HL-60/S4 treated with phorbol 12-myristate 13-acetate at 8.2 ng/mL for 4 days and 3 days (cell line): ENCODE measurements around the gene ANTXR2.
"Not testable (repeated sequence)": the region's sequence is repeated elsewhere in the genome, so short reads cannot be mapped to it uniquely, and the experiment has no call there.

ENCODE experiments used
- in situ Hi-C: fragments of 300-500 bp; cut with MboI; formaldehyde crosslinking; loops from 2 replicates; pipeline ENCODE4 v1.15.0; 2022; ENCODE audit warnings: low sequenced_read_pairs

Gene ANTXR2

DNA sequence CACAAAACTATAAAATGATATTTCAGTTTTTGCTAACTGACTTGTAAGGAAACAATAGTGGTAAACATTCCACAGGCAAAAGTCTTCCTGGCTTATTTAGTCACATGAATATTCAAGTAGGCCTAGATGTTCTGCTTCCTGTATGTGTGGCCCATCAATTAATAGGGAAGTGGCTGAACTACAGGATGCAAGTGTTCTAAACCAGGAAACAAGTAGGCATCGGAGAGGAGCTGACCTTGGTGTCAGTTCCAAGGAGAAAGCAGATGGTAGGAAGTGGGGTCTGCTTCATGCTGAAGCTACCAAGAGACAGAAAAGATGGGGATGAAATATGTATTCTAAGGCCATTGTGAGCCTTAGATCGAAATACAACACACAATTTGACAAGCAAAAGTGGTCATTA, 149.7 kb downstream of the ANTXR2 start:
- in situ Hi-C loops: no loop called here

DNA sequence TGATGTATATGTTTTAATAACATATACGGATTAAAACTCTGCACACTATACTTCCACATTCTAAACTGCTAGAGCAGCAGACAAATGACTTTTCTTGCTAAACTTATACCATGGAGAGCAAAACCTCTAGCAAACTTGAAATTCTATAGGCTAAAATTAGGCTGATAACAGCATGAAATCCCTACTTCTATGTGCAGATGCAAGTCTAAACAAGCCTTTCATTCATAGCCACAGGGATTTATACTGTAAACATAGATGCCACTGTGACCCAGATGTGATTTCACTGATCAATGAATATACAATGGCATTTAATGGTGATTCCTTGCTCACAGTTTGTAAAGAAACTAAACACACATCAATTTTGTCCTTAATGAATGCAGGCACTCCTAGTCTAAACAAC, 151.0 kb downstream of the ANTXR2 start:
- in situ Hi-C loops: no loop called here

DNA sequence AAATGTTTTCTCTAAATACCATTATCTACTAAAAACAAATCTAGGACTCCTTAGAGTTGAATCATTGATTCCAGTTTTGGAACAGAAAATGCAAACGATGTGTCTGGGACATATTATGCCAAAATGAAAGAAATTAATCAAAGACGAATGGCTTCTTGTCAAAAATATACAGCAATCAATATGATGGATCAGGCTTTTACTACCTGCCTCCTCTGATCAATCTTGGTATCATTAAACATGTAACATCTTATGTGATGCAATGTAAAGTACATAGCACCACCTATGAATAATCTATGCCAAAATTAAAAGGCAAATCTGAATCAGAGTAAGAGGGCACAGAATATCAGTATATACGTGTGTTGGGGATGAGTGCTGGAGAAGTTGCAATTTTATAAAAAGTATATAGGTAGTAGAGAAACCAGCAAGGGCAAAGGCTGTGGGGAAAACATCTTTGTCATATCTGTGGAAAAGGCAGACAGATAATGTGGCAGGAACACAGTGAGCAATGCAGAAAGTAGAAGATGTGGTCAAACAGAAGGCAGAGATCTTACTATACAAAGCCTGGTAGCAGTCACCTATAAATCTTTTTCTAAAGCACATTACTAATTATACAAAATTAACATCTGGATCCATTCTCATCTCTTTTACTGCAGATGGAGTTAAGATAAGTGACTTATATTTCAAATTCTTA, 152.7 kb downstream of the ANTXR2 start:
- in situ Hi-C loops: no loop called here

DNA sequence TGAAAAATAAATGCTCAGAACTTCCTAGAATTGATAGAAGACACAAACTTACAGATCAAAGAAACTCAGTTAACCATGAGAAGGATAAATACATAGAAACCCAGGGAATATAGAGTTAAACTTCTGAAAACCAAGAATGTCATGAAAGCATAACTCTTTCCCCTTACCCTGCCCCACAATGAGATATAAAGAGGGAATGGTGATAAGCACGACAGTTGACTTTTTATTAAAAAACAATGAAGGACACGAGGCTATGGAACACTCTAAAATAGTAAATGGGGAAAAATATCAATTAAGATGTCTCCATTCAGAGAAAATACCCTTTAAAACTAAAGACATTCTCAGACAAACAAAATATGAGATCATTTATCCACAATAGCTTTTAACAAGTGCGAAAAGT, 154.7 kb downstream of the ANTXR2 start:
- in situ Hi-C loops: no loop called here

DNA sequence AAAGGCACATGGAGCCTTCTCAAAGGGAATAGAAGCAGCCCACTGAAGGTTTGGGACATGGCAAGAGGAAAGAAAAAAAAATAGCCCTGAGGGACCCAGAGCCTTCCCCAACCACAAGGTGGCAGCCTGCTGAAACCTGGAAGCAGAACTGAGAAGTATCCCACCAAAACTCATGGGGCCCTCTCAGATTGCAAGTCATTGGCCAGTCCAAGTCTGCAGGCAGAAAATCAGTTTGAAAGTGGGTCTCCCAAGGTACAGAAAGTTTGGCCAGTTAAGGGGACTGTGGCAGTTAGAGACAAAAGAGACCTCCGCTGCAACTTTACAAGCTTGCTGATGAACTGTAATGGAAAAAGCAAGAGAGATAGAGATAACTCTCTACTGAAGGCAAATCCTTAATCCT, 155.8 kb downstream of the ANTXR2 start:
- in situ Hi-C loops: no loop called here

DNA sequence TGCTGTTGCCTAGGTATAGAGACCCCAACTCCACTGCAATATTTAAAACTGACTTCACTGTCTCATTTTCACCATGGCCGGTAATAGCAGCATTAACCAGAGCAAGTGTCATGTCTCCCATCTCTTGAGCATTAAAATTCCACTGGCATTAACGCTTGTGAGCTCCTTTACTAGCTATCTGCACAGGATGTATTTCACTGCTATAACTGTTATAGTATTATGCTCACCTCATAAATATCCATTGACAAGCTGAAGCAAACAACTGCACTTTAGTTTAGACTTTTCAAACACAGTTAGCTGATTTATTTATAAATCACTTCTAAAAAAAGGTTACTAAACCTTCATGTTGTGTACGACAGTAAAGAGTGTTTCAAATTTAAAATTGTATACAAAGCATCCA, 157.8 kb downstream of the ANTXR2 start:
- in situ Hi-C loops: no loop called here

DNA sequence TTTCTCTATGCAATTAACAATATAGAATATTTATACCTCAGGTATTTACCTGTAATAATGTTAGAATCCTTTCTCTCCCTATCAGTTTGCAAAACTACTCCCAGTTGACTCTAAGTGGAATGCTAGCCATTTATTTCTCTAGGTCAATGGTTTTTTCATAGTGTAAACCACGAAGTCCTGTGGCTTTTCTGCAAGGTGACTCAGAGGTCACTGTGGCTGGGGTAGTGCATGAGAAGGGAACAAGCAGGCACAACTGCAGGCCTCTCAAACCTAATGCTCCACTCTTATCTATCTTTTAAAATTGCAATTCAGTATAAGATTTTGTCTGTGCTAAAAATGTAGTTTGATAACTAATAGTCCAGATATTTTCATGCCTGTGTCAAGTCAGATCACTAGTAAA, 159.4 kb downstream of the ANTXR2 start:
- in situ Hi-C loops: no loop called here

DNA sequence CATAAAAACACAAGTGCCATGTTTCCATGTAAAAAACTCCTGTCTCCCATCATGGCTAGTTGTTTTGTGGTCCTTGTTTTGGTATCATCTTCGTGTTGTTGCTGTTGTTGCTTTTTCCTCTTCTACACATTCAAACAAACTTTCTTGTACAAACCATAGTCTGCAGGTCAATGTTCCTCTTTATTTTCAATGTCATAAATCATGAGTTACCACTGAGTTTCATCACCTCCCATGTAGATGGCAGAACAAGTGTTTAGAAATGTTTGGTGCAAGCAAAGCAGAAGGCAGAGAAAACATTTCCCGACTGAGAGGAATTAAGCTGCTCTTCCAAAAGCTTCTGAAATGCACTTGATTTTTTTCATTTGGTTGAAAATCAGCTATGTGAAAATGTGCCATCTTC, 166.0 kb downstream of the ANTXR2 start:
- in situ Hi-C loops: no loop called here

DNA sequence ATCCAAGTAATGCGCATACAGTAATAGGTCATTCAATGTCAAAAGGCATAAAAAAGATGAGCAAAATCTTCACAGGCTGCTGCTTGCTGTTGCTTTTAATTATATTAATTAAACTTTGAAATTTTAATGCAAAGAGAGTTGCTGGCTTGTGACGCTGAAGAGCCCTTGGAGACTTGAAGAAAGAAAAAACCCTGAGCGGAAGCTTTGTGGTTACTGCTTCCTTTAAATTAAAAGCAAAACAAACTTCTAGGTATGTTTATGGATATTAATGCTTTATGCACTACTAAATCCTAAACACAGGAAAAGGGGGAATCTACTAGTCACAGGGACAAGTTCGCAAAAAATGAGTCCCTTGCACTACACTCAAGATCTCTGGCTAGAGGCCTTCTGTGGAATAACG, 166.7 kb downstream of the ANTXR2 start:
- in situ Hi-C loops: no loop called here

DNA sequence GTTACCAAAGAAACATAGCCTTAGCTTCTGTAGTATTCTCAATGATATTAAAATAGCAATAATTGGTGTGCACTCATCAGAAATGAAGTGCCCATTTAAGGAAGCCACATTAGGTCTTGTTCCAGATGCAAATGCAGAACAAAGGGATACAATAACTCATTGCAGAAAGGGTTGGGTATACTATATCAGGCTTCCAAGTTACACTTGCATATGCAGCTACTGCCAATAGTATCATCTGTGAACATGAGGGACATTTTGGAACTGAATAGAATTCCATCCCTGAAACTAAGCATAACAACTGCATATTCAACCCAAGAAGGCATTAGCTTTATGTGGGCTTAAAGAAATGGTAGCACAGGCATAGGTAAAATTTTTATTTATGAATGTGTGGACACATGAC, 167.8 kb downstream of the ANTXR2 start:
- in situ Hi-C loops: no loop called here

DNA sequence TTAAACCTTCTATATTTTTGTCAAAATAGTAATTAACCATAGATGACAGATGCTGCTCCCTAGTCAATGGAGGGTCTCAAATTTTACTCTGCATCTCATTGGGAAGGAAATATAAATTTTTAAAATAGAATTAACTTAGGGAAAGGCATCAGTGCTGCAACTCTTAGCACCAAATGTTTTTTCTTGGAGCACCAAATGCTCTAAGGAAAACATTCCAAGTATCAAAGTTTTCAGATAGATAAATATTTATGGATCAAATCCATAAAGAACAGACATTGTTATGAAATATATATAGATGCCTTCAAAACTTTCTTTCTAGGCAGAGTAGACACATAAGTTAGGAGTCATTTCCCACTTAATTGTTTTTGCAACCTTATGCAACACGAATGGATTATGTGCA, 168.7 kb downstream of the ANTXR2 start:
- in situ Hi-C loops: no loop called here

DNA sequence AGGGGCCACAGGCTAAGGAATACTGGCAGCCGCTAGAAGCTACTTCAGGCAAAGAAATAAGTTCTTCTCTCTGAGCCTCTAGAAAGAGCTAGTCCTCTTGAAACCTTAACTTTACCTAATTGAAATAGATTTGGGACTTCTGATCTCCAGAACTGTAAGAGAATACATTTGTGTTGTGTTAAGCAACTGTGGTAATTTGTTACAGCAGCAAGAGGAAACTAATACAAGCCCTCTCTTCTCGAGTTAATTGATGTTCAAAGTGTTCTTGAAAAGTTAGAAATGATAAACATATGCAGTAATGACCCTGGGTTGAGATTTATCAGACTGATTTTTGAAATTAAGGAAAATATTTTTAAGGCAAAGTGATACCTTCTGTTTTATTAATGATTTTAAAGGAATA, 172.8 kb downstream of the ANTXR2 start:
- in situ Hi-C loops: no loop called here

DNA sequence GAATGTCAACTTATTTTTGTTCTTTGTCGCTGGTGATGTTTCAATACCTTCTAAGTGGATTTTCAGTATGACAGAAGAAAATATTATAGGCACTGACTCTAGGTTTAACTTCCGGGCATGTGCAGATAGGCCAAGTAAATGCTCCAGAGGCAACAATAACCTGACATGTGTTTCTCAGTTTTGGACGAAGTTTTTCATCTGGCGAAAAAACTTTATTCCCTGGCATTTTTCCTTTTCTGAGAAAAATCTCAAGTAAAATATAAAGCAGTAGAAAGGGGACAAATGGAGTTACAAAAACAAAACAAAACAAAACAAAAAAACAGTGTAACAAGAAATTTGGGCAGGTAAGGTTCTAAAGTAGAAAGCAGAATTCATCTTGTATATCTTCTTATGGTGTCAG, 173.5 kb downstream of the ANTXR2 start:
- in situ Hi-C loops: no loop called here

DNA sequence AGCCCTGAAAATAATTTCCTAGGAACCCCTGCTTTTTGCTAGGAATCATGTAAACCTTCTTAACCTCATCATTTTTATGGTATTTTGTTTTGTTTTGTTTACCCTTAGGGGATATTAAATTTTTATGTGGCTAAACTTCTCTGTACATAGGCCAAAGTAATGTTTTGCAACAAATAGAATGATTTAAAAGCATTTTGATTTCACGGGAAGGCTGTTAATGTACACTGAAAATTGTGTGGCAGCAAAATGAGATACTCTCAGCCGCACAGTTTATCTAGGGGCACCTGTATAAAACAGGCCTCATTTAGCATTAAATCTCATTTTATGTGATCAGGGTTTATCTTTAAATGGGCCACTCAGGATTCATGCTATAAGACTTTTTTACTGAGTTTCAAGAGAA, 175.0 kb downstream of the ANTXR2 start:
- in situ Hi-C loops: no loop called here

DNA sequence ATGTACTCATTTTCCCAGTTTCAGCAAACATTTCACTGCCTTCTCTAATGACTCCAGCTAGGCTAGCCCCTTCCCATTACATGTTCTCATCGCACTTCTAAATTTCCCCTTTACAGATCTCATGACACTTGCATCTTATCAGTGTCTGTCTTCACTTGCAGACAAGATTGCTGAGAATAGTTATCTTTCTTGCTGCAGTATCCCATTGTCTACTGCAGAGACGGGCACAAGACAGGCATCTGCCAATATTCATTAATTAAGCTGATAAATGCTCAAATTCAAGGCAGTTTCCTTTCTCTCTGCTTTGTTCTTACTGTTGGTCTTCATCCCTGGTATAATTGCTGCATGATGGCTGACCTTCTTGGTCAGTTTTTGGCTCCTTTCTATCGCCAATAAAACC, 175.9 kb downstream of the ANTXR2 start:
- in situ Hi-C loops: no loop called here

DNA sequence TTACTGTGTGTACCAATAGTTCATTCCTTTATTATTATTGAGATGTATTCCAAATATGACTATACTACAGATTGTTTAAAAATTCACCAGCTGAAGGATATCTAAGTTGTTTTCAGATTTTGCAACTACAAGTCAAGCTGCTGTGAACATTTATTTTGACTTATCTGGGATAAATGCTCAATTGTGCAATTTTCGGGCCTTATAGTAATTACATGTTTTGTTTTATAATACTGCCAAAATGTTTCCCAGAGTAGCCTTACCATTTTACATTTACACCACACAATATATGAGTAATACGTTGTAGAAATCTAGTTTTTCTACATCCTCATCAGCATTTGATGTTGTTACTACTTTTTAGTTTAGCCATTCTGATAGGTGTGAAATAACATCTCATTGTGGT, 179.6 kb downstream of the ANTXR2 start:
- in situ Hi-C loops: no loop called here

DNA sequence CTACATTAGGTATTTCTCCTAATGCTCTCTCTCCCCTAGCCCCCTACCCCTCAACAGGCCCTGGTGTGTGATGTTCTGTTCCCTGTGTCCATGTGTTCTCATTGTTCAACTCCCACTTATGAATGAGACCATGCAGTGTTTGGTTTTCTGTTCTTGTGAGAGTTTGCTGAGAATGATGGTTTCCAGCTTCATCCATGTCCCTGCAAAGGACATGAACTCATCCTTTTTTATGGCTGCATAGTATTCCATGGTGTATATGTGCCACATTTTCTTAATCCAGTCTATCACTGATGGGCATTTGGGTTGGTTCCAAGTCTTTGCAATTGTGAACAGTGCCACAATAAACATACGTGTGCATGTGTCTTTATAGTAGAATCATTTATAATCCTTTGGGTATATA, 184.0 kb downstream of the ANTXR2 start:
- in situ Hi-C loops: not testable (repeated sequence)

DNA sequence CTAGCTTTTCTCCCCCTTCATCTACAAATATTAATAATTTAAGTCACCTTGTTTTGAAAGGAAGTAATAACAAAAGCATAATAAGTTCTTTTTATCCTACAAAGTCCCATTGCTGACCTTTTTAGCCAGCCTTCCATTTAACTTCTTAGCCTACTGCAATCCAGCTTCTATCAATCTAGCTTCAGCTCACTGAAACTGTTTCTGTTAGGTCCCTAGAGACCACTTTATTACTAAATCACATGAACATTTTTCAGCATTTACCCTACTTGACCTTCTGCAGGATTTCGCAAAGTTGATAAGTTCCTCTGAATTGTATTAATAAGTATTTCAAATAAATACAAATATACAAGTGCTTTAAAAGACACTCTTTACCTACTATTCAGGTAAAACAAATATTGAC, 186.5 kb downstream of the ANTXR2 start:
- in situ Hi-C loops: no loop called here

DNA sequence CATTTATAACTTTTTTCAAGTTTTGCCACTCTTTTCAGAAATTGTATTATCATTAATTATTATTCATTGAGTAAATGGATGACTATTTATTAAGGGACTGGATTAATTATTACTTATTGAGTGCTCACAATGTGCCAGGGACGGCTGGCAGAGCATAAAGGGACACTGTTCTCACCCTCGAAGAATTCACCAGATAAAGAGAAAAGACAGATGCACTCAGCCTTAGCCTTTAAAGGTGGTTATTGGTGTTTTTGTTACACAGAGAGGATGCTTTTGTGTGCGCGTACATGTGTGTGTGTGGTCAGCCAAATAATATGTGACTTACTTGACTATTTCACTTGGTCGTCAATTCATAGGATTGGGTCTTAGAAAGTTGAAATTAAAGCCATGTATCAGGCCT, 187.0 kb downstream of the ANTXR2 start:
- in situ Hi-C loops: no loop called here

DNA sequence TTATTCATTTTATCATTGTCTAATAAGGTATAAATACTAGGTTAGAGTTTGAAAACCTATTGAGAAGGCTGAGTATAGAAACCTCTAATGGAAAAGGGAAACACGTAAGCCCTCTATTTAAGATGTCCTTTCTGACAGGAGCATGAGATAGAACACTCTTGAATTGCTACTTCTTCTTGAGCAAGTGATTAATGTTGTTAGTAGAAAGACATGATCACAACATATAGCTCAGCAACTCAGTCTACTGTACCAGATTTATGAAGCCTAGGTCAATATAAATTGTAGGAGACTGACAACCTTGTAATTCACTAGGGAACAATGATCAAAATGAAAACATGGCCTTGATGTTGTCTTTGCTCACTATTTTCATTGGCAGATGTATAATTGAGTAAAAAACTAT, 189.7 kb downstream of the ANTXR2 start:
- in situ Hi-C loops: no loop called here

DNA sequence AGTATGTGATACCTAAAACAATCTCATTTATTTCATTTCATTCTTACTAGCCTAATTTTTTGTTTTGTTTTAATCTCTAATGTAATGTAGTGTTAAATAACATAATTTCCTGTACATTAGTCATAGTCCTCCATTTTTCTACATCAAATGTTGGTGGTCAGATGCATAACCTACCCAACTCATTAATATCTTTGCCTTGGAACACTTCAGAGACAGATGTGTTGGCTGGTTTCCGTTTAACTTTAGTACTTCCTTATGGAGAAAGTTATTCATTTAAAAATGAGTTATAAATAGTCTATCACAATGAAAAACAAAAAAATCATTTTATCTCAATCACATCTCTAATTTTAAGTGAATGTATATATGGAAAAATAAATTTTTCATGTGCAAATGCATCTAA, 190.2 kb downstream of the ANTXR2 start:
- in situ Hi-C loops: no loop called here

DNA sequence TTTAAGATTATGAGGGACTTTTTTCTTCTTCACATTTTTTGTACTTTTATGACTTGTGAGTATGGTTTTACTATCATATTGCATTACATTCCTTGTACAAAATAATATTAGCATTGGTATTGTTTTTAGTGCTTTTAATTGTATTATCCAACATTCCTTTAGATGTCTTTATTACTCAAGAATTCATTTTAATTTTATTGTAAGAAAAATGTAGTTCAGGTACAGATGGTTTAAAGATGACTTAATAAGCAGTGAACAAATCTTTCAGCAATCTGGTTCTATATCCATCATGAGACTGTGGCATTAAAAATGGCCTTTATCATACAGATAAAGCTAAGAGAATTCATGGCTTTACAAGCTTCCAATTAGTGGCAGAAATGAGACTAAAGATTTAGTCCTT, 191.6 kb downstream of the ANTXR2 start:
- in situ Hi-C loops: no loop called here

DNA sequence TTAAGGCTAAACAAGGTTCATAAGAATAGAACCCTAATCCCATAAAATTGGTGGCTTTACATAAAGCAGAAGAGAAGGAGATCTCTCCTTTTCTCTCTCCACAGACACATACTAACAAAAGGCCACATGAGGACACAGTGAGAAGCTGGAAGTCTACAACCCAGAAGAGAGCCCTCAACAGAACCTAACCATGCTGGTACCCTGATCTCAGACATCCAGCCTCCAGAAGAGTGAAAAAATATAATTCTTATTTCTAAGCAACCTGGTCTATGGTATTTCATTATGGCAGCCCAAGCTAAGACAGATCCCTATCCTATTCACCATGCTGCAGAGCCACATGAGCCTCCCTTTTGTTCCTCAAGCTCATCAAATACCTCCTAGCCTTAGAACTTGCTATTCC, 195.5 kb downstream of the ANTXR2 start:
- in situ Hi-C loops: no loop called here
